AG04449 (cell line): ENCODE data around the gene OR1F1.

ENCODE experiments used
- CTCF ChIA-PET: fragments of 350-600 bp; formaldehyde crosslinking; extraction: SDS; loops from one replicate; lab custom pipeline; 2021; ENCODE audit warnings: antibody characterized with exemption; lab: Yijun Ruan, JAX
- POLR2A ChIA-PET: fragments of 400-600, 350-600 bp; formaldehyde crosslinking; extraction: SDS; loops from one replicate; lab custom pipeline; 2020; ENCODE audit warnings: antibody characterized with exemption, inconsistent platforms; lab: Yijun Ruan, JAX
- DNase-seq: peaks from one replicate; pipeline ENCODE4 v3.0.0-alpha.2; 2010; ENCODE audit warnings: low read depth, low spot score
- H3K4me3 ChIP-seq: 2 replicates; pipeline ENCODE4 v1.5.1; 2011; ENCODE audit warnings: low read depth, mild to moderate bottlenecking, control low read depth, low read length
- CTCF ChIP-seq: IDR thresholded peaks from one replicate; pipeline ENCODE4 v1.5.1; 2011; ENCODE audit warnings: mild to moderate bottlenecking, moderate library complexity, low read length, control low read depth, inconsistent platforms; ENCODE audit not compliant: insufficient read depth; ENCODE audit errors: missing control alignments

Gene OR1F1

DNA sequence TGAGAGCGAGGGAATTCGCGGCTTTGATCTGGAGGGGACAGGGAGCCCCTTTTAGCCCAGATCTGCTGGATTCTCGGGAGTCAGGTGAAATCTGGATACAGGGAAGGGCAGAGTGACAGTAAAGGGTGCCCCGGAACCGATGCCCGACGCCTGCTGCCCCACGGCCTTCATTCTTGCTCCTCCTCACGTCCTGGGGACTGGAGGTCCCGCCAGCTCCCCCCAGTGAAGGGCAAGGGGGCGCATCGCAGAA, 596 bp downstream of the OR1F1 start:
- ChIA-PET CTCF (interaction anchor here (1.0 to 1.3 kb wide), 3 partner anchors 31 to 312 kb away, joined by 3 to 6 read pairs (median 4); partner anchors contain the start of gene CLUAP1), POLR2A (interaction anchor here (0.8 kb wide), 1 partner anchor 38 kb away, joined by 3 read pairs; no protein-coding TSS in a partner anchor)
- TF ChIP-seq CTCF, result no peak
- peak overlapping the region; percentile 69 for H3K4me3 ChIP-seq
- DNase-seq, result no peak

GRCh38 chr16:3188925-3189825, 1.2 kb downstream of the OR1F1 start:
- no peak for TF ChIP-seq CTCF
- peak overlapping the region; percentile 69 for H3K4me3 ChIP-seq
- ChIA-PET POLR2A (interaction anchor here (0.8 kb wide), 1 partner anchor 39 kb away, joined by 3 read pairs; no protein-coding TSS in a partner anchor), CTCF (interaction anchor here (1.0 to 1.3 kb wide), 3 partner anchors 32 to 311 kb away, joined by 3 to 6 read pairs (median 4); partner anchors contain the start of gene CLUAP1)
- DNase-seq, result no peak

- ChIA-PET CTCF (no interaction called here), POLR2A (no interaction called here)
- peak overlapping the region; percentile 69 for H3K4me3 ChIP-seq
- TF ChIP-seq CTCF, result no peak
- no peak for DNase-seq
These were observed 1.9 kb downstream of the OR1F1 start for GRCh38 chr16:3189869-3190268.

- DNase-seq, result no peak
- TF ChIP-seq CTCF, result no peak
- POLR2A ChIA-PET, result no interaction called here
- H3K4me3 ChIP-seq, result peak overlapping the region; percentile 36
- CTCF ChIA-PET, result interaction anchor here (1.1 kb wide), 1 partner anchor 9 kb away, joined by 3 read pairs; no protein-coding TSS in a partner anchor
These were observed 2.9 kb downstream of the OR1F1 start for GRCh38 chr16:3190949-3191353.

GRCh38 chr16:3192476-3193019, 4.5 kb downstream of the OR1F1 start:
- TF ChIP-seq CTCF, result no peak
- ChIA-PET CTCF (no interaction called here), POLR2A (no interaction called here)
- H3K4me3 ChIP-seq, result no peak overlapping the region
- DNase-seq, result no peak
